Myocyte (in vitro differentiated cells): Measurements from ENCODE around the gene TMBIM1. TPM values are rescaled to one million over a fixed set of nuclear protein-coding genes. Genes with fewer than 3 reads are reported as not detected.

Experiments
- DNase-seq: peaks from one replicate; pipeline ENCODE4 v3.0.0-alpha.2; 2012; ENCODE audit warnings: low read depth
- total RNA-seq: library from RNA; depleted of rRNA; stranded (reverse); fragments of >200 nt; gene quantifications from 2 replicates; pipeline ENCODE4 v1.2.3, GENCODE V29; 2014

TMBIM1 gene
- total RNA-seq, 1 donor from 2014 or later: 212 TPM

GRCh38 chr2:218259099-218259961 is 33.0 kb downstream of the TMBIM1 start:
- DNase-seq: no peak

- DNase-seq: no peak
Observed at GRCh38 chr2:218257390-218257981, 34.8 kb downstream of the TMBIM1 start.

- no peak for DNase-seq
Observed at GRCh38 chr2:218256612-218257350, 35.5 kb downstream of the TMBIM1 start.

GRCh38 chr2:218255446-218255845 is 36.9 kb downstream of the TMBIM1 start:
- no peak for DNase-seq

- DNase-seq: no peak
Observed at GRCh38 chr2:218253232-218253625, 39.1 kb downstream of the TMBIM1 start.

GRCh38 chr2:218252509-218253231 is 39.6 kb downstream of the TMBIM1 start:
- DNase-seq: peak; percentile 88

- no peak for DNase-seq
Observed at GRCh38 chr2:218249691-218250090, 42.6 kb downstream of the TMBIM1 start.

GRCh38 chr2:218245214-218245613 is 47.1 kb downstream of the TMBIM1 start:
- peak; percentile 71 for DNase-seq

- no peak for DNase-seq
Observed at GRCh38 chr2:218244665-218245064, 47.6 kb downstream of the TMBIM1 start.

- DNase-seq: no peak
Observed at GRCh38 chr2:218244204-218244603, 48.1 kb downstream of the TMBIM1 start.

GRCh38 chr2:218238887-218239286 is 53.4 kb downstream of the TMBIM1 start:
- no peak for DNase-seq

GRCh38 chr2:218236829-218237228 is 55.5 kb downstream of the TMBIM1 start:
- no peak for DNase-seq

- DNase-seq: no peak
Observed at GRCh38 chr2:218235017-218235416, 57.3 kb downstream of the TMBIM1 start.

- no peak for DNase-seq
Observed at GRCh38 chr2:218234521-218234920, 57.8 kb downstream of the TMBIM1 start.

GRCh38 chr2:218233543-218233942 is 58.8 kb downstream of the TMBIM1 start:
- no peak for DNase-seq

- DNase-seq: peak; percentile 27
Observed at GRCh38 chr2:218230882-218231281, 61.4 kb downstream of the TMBIM1 start.

GRCh38 chr2:218229851-218230250 is 62.5 kb downstream of the TMBIM1 start:
- no peak for DNase-seq

- peak; percentile 55 for DNase-seq
Observed at GRCh38 chr2:218229239-218229638, 63.1 kb downstream of the TMBIM1 start.

- DNase-seq: no peak
Observed at GRCh38 chr2:218228366-218229090, 63.8 kb downstream of the TMBIM1 start.

GRCh38 chr2:218226903-218227302 is 65.4 kb downstream of the TMBIM1 start:
- no peak for DNase-seq
